GM23248 (cell line): ENCODE data around the gene SH3RF1.

ENCODE experiments used
- EZH2 ChIP-seq: fragments of 200-600 bp; sonication (generic); IDR thresholded peaks from 2 replicates; pipeline ENCODE4 v1.6.1; 2018; ENCODE audit warnings: antibody characterized with exemption, mild to moderate bottlenecking; ENCODE audit not compliant: insufficient read depth, poor library complexity, severe bottlenecking
- EZH2phosphoT487 ChIP-seq: fragments of 200-600 bp; sonication (generic); IDR thresholded peaks from 2 replicates; pipeline ENCODE4 v1.6.1; 2018; ENCODE audit warnings: antibody characterized with exemption, moderate library complexity, mild to moderate bottlenecking, low read depth; ENCODE audit not compliant: insufficient read depth

DNA sequence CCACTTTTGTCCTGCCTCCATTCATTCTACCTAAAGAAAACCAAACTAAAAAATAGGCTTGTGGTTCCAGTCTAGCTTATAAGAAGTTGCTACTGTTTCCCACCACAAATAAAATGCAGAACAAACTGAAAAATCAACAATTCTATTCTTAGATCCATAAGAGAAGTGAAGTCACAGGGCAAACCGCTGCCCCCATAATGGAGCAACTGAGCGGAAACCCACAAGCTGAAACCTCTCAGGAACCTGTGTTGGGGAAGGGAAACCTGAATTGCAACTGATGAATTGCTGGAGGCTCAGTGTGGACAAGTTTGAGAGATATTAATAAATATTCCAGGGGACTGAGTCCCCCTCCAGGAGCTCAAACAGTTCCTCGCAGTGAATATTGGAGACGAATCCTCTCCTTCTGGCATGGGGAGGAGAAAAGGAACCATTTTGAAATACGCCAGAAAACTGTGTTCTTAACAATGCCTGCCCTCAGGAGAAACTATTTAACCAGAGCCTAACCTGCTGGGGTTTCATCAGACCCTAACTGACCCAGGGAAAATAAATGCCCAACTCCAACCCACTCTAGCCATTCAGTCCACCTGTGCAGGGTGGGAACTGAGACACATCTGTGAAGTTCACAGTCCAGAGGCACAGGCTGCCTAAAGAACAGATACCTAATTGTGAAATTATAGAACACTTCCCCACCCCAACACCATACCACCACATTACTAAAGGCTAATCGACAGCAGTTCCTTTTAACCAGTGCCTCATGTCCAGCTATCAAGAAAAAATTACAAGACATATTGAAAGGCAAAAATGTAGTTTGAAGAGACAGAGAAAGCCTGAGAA is 22.8 kb upstream of the SH3RF1 start:
- TF ChIP-seq EZH2: no peak
- no peak for TF ChIP-seq EZH2phosphoT487
